Panc1 (cell line): ENCODE data around the gene SLC23A3.

ENCODE experiments used
- POLR2AphosphoS5 ChIP-seq: IDR thresholded peaks from 2 replicates; pipeline ENCODE4 v1.6.1; 2012; ENCODE audit warnings: mild to moderate bottlenecking, low read depth, low read length, moderate library complexity
- REST ChIP-seq, 2 experiments: IDR thresholded peaks; 2 replicates each; pipeline ENCODE4 v1.6.1; 2011 to 2012; ENCODE audit warnings: low read depth in 2 of 2, control low read depth in 1 of 2, low read length in 1 of 2, mild to moderate bottlenecking in 1 of 2, moderate library complexity in 1 of 2; ENCODE audit not compliant: insufficient read depth in 1 of 2
- SIN3A ChIP-seq: IDR thresholded peaks from 2 replicates; pipeline ENCODE4 v1.6.1; 2012; ENCODE audit warnings: low read depth, mild to moderate bottlenecking, low read length, moderate library complexity, borderline replicate concordance; ENCODE audit not compliant: insufficient read depth
- TCF7L2 ChIP-seq: IDR thresholded peaks from 2 replicates; pipeline ENCODE4 v1.6.1; 2011; ENCODE audit warnings: mild to moderate bottlenecking, low read depth, low read length, inconsistent platforms
- TF ChIP-seq, protein P1 (sequence below): fragments of 450-650 bp; IDR thresholded peaks from 2 replicates; pipeline ENCODE4 v1.5.1; 2017; ENCODE audit warnings: mild to moderate bottlenecking

DNA sequence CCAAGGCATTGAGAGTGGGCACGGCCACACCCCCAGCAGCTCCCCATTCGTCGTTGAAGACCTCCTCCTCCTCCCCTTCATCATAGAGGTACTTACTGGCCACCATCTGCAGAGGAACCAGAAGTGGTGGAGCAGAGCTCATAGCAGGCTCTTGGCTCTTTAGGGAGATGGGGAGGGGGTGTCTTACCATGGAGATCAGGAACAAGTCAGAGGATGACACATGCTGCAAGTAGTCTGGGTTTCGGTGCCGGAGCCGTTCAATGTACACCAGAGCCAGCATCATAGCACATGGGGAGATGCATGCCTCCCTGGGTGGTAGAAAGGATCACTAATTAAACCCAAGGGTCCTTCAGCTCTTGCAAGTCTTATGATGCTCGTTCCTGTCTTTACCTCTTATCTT, 5.0 kb upstream of the SLC23A3 start:
- TF ChIP-seq REST (IDR thresholded peaks at IDR 0.05; ENCODE audit: insufficient read depth in 1 of 2, low read depth in 2 of 2, low read length in 1 of 2) (no peak), POLR2AphosphoS5 (no peak), TCF7L2 (no peak), SIN3A (no peak)
- TF ChIP-seq, protein P1, sequence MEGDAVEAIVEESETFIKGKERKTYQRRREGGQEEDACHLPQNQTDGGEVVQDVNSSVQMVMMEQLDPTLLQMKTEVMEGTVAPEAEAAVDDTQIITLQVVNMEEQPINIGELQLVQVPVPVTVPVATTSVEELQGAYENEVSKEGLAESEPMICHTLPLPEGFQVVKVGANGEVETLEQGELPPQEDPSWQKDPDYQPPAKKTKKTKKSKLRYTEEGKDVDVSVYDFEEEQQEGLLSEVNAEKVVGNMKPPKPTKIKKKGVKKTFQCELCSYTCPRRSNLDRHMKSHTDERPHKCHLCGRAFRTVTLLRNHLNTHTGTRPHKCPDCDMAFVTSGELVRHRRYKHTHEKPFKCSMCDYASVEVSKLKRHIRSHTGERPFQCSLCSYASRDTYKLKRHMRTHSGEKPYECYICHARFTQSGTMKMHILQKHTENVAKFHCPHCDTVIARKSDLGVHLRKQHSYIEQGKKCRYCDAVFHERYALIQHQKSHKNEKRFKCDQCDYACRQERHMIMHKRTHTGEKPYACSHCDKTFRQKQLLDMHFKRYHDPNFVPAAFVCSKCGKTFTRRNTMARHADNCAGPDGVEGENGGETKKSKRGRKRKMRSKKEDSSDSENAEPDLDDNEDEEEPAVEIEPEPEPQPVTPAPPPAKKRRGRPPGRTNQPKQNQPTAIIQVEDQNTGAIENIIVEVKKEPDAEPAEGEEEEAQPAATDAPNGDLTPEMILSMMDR, result no peak
